Ramos (cell line): ENCODE measurements around the gene TGFA.

ENCODE experiments used
- in situ Hi-C: fragments of 300-500 bp; cut with MboI; formaldehyde crosslinking; loops from one replicate; pipeline ENCODE4 v1.14.3; 2022; ENCODE audit warnings: low sequenced_read_pairs; ENCODE audit not compliant: unreplicated experiment

TGFA gene

DNA sequence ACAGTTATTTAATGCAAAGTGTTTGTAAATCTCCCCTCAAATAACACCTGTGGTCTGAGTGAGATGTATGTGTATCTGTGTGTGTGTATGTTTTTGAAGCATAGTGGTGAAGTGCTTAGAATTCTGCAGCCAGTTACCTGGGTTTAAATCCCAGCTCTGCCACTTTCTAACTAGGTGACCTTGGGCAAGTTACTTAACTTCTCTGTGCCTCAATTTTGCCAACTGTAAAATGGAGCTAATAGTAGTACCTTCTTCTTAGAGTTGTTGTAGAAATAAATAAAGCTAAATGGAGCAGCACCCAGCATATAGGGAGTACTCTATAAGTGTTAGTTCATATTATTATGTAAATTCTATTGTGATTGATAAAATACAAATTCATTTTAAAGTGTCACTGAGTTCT, 48.9 kb downstream of the TGFA start:
- in situ Hi-C loops = no loop called here

DNA sequence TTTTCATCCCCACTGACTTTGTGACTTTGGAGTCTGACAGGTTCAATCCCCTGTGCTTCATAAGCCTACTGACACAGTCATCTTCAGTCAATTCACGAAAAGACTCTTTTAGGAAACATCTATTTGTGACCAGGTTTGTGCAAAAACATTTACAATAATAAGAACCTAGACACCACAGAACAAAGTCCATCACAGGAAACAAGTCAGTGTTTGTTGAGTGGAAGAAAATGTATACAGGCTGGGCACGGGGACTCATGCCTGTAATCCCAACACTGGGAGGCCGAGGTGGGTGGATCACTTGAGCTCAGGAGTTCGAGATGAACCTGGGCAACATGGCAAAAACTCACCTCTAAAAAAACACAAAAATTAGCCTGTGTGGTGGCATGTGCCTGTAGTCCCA, 49.7 kb downstream of the TGFA start:
- in situ Hi-C loops = no loop called here

- in situ Hi-C loops = no loop called here
Observed at GRCh38 chr2:70501728-70502127, 51.9 kb downstream of the TGFA start.

- in situ Hi-C loops = no loop called here
Observed at GRCh38 chr2:70501215-70501614, 52.4 kb downstream of the TGFA start.

GRCh38 chr2:70499253-70499652, 54.4 kb downstream of the TGFA start:
- in situ Hi-C loops = no loop called here

DNA sequence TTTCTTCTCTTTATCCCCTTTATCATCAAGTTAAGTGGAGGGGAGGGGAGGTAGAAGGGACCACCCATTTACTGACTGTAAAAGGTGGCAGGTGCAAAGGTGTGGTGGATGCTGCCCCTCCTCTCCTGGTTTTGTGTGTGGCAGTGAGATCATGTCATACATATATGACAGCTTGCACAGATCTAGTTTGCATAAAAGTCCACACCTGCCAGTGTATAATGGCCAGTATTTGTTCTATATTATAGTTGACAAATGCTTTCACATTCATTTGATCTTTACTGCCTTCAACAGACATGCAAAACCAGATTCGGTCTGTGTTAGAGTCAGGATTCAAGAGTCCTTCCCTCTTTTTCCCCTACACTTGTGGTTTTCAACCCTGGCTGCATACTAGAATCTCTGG, 55.1 kb downstream of the TGFA start:
- in situ Hi-C loops = no loop called here

- in situ Hi-C loops = no loop called here
Observed at GRCh38 chr2:70498054-70498453, 55.6 kb downstream of the TGFA start.

GRCh38 chr2:70496819-70497218, 56.8 kb downstream of the TGFA start:
- in situ Hi-C loops = no loop called here

- in situ Hi-C loops = no loop called here
Observed at GRCh38 chr2:70494293-70494886, 59.2 kb downstream of the TGFA start.

GRCh38 chr2:70490381-70490780, 63.2 kb downstream of the TGFA start:
- in situ Hi-C loops = no loop called here

DNA sequence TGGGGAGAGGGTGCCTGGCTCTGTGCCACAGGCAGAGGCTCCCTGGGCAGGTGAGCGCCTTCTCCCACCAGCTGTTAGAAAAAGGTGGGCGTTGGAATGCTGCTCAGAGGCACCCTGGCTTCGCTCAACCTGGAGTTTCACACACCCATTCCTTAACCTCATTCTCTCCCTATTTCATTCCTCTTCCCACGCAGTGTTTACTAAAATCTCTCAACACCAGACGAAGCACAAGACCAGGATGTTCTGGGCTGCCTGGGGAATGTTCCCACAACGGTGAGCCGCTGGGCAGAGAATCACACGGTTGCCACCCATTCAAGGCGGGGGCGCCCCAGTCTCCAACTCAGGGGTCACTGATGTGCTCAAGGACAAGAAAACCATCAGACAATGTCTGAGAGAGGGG, 64.5 kb downstream of the TGFA start:
- in situ Hi-C loops = no loop called here

DNA sequence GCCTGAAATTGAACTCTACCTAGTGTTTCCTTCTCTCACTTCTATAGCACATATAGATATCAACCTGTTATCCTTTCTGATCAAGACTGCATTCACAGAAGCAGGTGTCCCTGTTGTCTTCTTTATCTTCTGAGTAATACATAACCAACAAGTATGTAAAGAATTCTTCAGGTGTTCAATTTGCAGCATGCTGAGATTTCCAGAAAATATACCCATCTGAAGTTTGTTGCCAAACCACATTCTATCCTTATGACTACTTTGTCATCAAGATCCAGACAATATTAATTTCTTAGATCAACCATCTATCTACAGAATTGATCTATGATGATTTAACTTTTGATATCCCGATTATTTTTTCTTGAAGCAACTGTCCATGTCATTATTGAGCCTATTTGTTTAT, 69.5 kb downstream of the TGFA start:
- in situ Hi-C loops = no loop called here

DNA sequence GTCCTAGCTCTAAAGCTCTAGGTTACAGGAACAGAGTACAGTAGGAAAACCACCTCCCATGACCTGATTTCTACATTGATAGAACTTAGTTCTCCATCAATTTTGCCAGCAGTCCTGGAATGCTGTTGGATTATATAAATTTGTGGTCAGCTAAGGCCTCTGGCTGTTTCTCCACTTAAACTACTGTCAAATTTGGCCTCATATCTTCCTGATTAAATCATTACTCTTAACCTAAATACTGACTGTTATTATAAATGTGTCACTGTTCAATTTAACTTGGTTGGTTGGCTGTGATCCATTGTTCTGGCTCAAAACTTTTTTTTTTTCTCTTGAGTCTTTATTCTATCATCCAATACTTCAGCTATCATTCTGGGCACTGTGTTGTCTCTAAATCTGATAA, 71.2 kb downstream of the TGFA start:
- in situ Hi-C loops = no loop called here

- in situ Hi-C loops = no loop called here
Observed at GRCh38 chr2:70480468-70480867, 73.2 kb downstream of the TGFA start.

DNA sequence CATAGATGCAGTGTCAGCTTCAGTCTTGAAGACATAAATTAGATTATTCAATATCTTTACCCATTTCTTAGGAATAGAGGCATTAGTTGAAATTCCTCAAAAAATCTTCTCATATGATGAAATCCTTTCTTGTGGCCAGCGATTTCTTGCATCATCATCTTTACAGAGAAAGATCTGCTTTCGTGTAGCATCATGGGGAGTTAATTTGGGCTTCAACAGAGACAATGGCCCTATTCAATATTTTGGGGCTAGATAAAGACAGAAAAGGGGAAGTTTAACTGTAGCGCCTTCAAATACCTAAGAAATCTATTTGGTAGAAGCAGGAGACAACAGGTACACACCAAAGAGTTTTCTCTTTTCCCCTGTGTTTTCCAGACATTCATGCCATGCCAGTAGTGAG, 73.8 kb downstream of the TGFA start:
- in situ Hi-C loops = no loop called here

DNA sequence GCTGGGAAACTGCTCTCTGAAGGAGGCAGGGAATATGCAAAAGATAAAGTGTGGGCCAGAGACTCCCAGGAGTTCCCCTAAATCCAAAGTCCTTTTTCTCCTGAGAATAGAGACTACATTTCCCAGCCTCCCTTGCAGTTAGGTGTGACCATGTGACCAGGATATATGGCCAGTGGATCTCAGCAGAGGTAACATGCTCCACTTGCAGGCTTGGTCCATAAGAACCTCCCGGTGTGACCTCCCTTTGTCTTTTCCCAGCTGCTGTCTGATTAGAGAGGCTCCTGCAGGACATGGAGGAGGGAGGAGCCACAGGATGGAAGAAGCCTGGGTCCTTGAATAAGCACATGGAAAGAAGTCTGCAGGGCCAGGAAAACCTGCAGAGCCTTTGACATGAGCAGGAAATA, 76.2 kb downstream of the TGFA start:
- in situ Hi-C loops = no loop called here

DNA sequence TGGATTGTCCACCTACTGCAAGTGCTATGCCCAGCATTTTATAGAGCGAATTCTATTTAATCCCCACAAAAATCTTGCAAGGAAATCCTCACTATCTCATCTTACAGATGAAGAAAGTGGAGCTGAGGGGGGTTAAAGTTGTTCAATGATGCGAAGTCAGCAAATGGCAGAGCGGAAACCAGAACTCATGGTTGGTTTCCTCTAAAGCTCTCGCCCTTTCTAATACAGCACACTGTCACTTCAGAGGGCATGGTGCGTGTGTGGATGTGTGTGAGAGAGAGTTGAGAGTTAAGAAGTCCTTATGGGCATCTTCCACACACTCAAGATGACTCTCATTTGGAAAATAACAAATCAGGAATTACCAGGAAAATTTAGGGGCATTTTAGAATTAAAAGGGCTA, 78.4 kb downstream of the TGFA start:
- in situ Hi-C loops = no loop called here

DNA sequence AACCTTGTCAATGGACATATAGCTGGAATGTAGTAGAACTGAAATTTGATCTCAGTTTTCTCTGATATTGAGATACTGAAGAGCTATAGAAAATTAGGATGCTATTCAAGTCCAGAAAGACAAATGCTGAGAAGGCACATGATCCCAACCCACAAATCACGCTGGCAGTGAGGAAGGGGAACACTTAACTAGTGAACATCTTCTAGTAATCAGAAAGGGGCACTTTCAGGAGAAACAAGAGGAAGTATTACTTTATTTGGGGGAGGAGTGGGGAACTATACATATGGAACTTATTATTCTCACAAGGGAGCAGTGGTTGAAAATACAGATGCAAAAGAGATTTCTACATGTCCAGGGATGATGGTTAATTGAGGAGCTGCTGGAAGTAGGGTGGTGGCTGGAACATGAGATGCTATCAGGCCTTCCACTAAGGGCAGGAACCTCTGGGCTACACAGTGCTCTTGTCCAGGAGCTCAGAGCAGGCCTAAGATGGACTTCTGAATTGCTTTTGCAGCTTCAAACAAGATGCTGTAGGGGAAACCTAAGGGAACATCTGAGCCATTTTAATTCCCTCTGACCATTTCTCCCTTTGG, 79.3 kb downstream of the TGFA start:
- in situ Hi-C loops = no loop called here

DNA sequence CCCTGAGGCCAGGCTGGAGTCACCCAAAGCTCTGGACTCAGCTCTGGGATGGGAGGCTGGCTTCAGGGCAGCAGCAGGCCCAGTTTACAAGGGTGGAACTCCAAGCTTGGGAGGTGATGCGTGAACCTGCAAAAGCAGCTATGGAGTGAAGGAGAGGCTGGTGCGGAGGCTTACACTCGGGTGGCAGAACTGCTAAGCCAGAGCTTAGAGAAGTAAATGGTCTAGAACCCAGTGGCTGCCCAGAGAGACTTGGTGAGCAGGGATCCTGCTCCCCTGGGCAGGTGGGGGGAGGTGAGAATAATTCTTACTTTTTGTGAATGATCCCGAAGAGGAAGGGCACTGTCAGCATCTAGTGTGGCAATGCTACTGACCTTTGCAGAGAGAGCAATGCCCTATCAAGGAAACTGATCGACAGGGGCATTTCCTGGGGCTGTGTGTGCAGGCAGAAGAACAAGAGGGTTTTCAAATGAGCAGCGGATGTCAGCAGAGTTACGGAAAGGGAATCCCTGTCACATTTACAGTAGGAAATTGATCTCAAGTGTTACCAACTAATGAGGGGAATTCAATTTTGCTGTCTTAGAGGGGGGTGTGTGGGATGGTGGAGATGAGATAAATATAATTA, 80.4 kb downstream of the TGFA start:
- in situ Hi-C loops = no loop called here

DNA sequence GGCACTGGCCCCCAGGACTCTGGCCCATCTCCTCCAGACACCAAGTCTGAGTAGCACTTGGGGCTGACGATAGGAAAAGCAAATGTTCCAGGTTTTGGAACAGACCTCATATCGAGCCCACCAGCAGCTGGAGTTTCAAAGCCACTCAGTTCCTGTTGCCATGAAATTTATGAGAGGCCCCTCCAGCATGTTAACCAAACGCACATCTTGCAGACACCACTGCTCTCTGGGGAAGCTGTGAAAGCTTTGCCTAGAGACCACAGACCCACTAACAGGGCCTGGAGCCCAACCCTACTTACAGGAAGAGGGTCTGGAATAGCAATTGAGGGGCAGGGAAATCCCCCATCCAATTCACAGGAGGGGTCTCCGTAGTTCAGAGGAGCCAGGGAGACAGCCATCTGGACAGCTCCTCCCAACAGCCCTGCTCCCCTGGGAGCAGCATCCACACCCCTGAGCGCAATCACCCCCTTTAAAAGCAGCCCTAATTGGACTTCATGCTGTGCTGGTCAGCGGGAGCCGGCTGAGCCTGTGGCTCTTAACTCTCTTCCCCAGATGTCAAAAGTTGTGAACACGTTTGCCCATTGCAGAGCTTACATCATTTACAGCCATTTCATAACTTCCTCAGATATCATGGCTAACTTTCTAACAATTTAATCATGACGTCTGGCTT, 81.3 kb downstream of the TGFA start:
- in situ Hi-C loops = no loop called here

DNA sequence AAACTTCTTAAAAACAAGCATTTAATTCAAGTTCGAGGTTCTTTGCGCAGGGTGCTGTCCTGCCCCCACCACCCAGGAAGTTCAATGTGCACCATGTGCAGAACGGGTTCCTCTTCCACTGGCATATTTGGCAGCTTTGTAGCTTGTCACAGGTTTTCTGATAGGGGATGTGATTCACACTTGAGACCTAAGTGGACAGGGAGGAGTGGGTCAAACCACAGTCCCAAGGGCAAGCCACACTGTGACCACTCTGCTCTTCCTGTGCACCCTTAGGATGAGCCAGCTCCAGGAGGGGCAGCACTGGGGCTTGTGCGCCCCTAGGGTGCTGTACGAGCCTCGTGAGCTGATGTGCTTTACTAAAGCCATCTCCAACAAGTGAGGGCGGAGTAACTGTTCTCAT, 82.5 kb downstream of the TGFA start:
- in situ Hi-C loops = no loop called here

DNA sequence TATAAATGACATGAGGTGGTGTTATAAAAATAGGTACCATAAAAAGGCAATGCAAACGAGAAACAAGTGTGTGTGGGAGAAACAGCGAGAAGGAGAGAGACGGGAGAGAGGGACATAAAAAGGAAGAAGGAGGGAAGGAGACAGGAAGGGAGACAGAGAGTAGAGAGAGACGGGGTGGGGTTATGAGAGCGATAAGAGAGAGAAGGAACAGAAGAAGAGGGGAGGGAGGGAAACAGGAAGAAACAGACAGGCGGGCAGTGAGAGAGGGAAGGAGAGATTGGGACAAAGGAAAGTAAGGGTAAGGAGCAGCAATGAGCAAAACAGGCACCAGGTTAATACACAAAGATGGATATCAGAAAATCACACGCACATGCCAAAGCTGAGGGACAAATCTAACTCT, 83.7 kb downstream of the TGFA start:
- in situ Hi-C loops = no loop called here
